PC-3 (cell line): ENCODE results near the gene SLC6A9. TPM values are rescaled to one million over a fixed set of nuclear protein-coding genes. Genes with fewer than 3 reads are reported as not detected.
A peak's percentile ranks its signal among the peaks of the same experiment; 100 is the strongest.

Experiments used
- ATAC-seq: fragments of 200-7000 bp; cut with Tn5 transposase; 2 replicates; pipeline ENCODE4 v1.9.1; 2020; ENCODE audit warnings: mild to moderate bottlenecking, moderate library complexity
- BruUV-seq: library from RNA; stranded (reverse); fragments of 400-500 nt; replicated peaks from 2 replicates; lab custom pipeline; 2021; lab: Mats Ljungman, UMichigan
- CTCF ChIA-PET: fragments of 300-600 bp; sonication (Branson Sonifier 250); formaldehyde crosslinking; loops from one replicate; lab custom pipeline; 2022; ENCODE audit warnings: antibody characterized with exemption; lab: Charles Lee
- POLR2A ChIA-PET: fragments of 300-600 bp; sonication (Branson Sonifier 250); formaldehyde crosslinking; loops from one replicate; lab custom pipeline; 2022; ENCODE audit warnings: antibody characterized with exemption; ENCODE audit not compliant: unreplicated experiment; lab: Charles Lee
- DNase-seq: peaks from one replicate; pipeline ENCODE4 v3.0.0-alpha.2; 2015
- H2AFZ ChIP-seq: fragments of 300-600 bp; sonication (generic); 2 replicates; pipeline ENCODE4 v1.6.0; 2016; ENCODE audit warnings: antibody characterized with exemption, low read length
- H3F3A ChIP-seq: fragments of 300-600 bp; sonication (generic); one replicate; pipeline ENCODE4 v1.6.0; 2017; ENCODE audit warnings: antibody characterized with exemption, low read length, control low read depth, mild to moderate bottlenecking; ENCODE audit not compliant: unreplicated experiment
- H3K27ac ChIP-seq: fragments of 300-600 bp; sonication (generic); 2 replicates; pipeline ENCODE4 v1.5.1; 2016; ENCODE audit warnings: mild to moderate bottlenecking, low read length
- H3K27me3 ChIP-seq: fragments of 300-600 bp; sonication (generic); 2 replicates; pipeline ENCODE4 v1.6.1; 2016; ENCODE audit warnings: low read length, mixed read lengths
- H3K36me3 ChIP-seq: fragments of 300-600 bp; sonication (generic); 2 replicates; pipeline ENCODE4 v1.6.1; 2016; ENCODE audit warnings: low read depth, mixed run types, low read length, mixed read lengths
- H3K4me1 ChIP-seq: fragments of 300-600 bp; sonication (generic); 2 replicates; pipeline ENCODE4 v1.5.1; 2016; ENCODE audit warnings: low read length; ENCODE audit not compliant: insufficient read depth
- H3K4me2 ChIP-seq: fragments of 300-600 bp; sonication (generic); 2 replicates; pipeline ENCODE4 v1.6.0; 2016; ENCODE audit warnings: low read length
- H3K4me3 ChIP-seq: fragments of 300-600 bp; sonication (generic); 2 replicates; pipeline ENCODE4 v1.5.1; 2016; ENCODE audit warnings: mild to moderate bottlenecking, low read length, mixed read lengths
- H3K79me2 ChIP-seq: fragments of 300-600 bp; sonication (generic); 2 replicates; pipeline ENCODE4 v1.6.1; 2017; ENCODE audit warnings: low read length, mixed read lengths
- H3K9ac ChIP-seq: fragments of 300-600 bp; sonication (generic); 2 replicates; pipeline ENCODE4 v1.6.0; 2016; ENCODE audit warnings: mild to moderate bottlenecking, low read length
- H3K9me2 ChIP-seq: fragments of 300-600 bp; sonication (generic); replicated peaks from 2 replicates; pipeline ENCODE4 v1.6.1; 2016; ENCODE audit warnings: mixed run types, low read length, mixed read lengths
- H3K9me3 ChIP-seq: fragments of 300-600 bp; sonication (generic); 2 replicates; pipeline ENCODE4 v1.6.1; 2016; ENCODE audit warnings: low read length, mixed read lengths
- H4K20me1 ChIP-seq: fragments of 300-600 bp; sonication (generic); 2 replicates; pipeline ENCODE4 v1.6.1; 2016; ENCODE audit warnings: low read length, mixed read lengths
- CTCF ChIP-seq: fragments of 300-600 bp; sonication (generic); conservative IDR thresholded peaks from 2 replicates; pipeline ENCODE4 v1.5.1; 2017; ENCODE audit warnings: antibody characterized with exemption, low read depth, mild to moderate bottlenecking, low read length
- EZH2 ChIP-seq: fragments of 300-600 bp; sonication (generic); IDR thresholded peaks from one replicate; pipeline ENCODE4 v1.6.1; 2017; ENCODE audit warnings: antibody characterized with exemption, mild to moderate bottlenecking, low read length; ENCODE audit not compliant: unreplicated experiment
- EZH2phosphoT487 ChIP-seq: fragments of 300-600 bp; sonication (generic); IDR thresholded peaks from 2 replicates; pipeline ENCODE4 v1.6.1; 2018; ENCODE audit warnings: mild to moderate bottlenecking, antibody characterized with exemption, low read length, borderline replicate concordance
- intact Hi-C: fragments of 100-400 bp; cut with micrococcal nuclease; formaldehyde crosslinking; loops from 2 replicates; pipeline ENCODE4 v1.9.0; 2023
- total RNA-seq: library from RNA; depleted of rRNA; stranded (reverse); fragments of >200 nt; gene quantifications from 2 replicates; pipeline ENCODE4 v1.2.3, GENCODE V29; 2014

Gene SLC6A9
- total RNA-seq, 1 experiment from 2014 or later, result 11.2 TPM

DNA sequence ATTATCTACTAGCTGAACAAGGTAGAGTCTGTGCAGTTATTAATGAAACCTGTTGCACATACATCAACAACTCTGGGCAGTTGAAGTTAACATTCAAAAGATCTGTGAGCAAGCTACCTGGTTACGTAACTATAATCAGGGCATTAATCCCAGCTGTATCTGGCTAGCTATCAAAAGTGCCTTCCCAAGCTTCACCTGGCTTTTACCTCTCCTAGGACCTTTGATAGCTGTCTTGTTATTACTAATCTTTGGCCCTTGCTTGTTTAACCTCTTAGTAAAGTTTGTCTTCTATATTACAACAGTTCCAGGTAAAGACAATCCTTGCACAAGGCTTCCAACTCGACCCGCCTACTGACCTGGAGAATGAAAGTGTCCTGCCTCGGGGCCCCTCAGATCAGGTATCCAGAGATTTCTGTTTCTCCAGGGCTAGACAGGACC lies 29.6 kb upstream of the SLC6A9 start:
- DNase-seq (no peak), ATAC-seq (no peak)
- no peak overlapping the region for H2AFZ ChIP-seq
- no peaks in the 10 kb centered on the region for H3K27me3 ChIP-seq
- ChIA-PET POLR2A (no interaction called here), CTCF (no interaction called here)
- H3K4me2 ChIP-seq, result no peak overlapping the region
- no peak overlapping the region for H3K27ac ChIP-seq
- H4K20me1 ChIP-seq, result no peaks in the 10 kb centered on the region
- no peaks in the 10 kb centered on the region for H3F3A ChIP-seq
- no peaks in the 10 kb centered on the region for H3K79me2 ChIP-seq
- no peak overlapping the region for H3K9ac ChIP-seq
- no peak overlapping the region for H3K4me3 ChIP-seq
- intact Hi-C loops, result no loop called here
- H3K4me1 ChIP-seq, result peaks cover 20% of the 10 kb centered on the region
- no peak for TF ChIP-seq EZH2
- TF ChIP-seq EZH2phosphoT487, result no peak
- no peak for TF ChIP-seq CTCF
- no peaks in the 10 kb centered on the region for H3K9me2 ChIP-seq
- no TSS peak for BruUV-seq
- H3K36me3 ChIP-seq, result no peaks in the 10 kb centered on the region
- no peaks in the 10 kb centered on the region for H3K9me3 ChIP-seq

- H3K9me3 ChIP-seq, result no peaks in the 10 kb centered on the region
- CTCF ChIA-PET, result no interaction called here
These were observed 28.5 kb upstream of the SLC6A9 start for GRCh38 chr1:44059664-44060355.

More at GRCh38 chr1:44059664-44060355, 28.5 kb upstream of the SLC6A9 start:
- H3K9ac ChIP-seq, result no peak overlapping the region
- H3K27ac ChIP-seq, result peak overlapping the region; percentile 1; the same call in 1 of the 2 replicates
- DNase-seq (peak; percentile 64), ATAC-seq (peak; percentile 85)
- POLR2A ChIA-PET, result no interaction called here
- no peaks in the 10 kb centered on the region for H3F3A ChIP-seq
- H3K79me2 ChIP-seq, result no peaks in the 10 kb centered on the region
- BruUV-seq, result no TSS peak
- no peaks in the 10 kb centered on the region for H4K20me1 ChIP-seq
- no peak overlapping the region for H2AFZ ChIP-seq
- H3K9me2 ChIP-seq, result no peaks in the 10 kb centered on the region
- no peaks in the 10 kb centered on the region for H3K27me3 ChIP-seq
- peaks cover 20% of the 10 kb centered on the region for H3K4me1 ChIP-seq
- no peaks in the 10 kb centered on the region for H3K36me3 ChIP-seq
- TF ChIP-seq EZH2phosphoT487, result no peak
- TF ChIP-seq EZH2, result no peak
- TF ChIP-seq CTCF, result no peak
- no peak overlapping the region for H3K4me3 ChIP-seq
- no peak overlapping the region for H3K4me2 ChIP-seq
- intact Hi-C loops, result no loop called here
